ENCODE results near the gene PRSS36.
"Not testable (repeated sequence)": the region's sequence is repeated elsewhere in the genome, so short reads cannot be mapped to it uniquely, and the experiment has no call there.

Gene PRSS36

DNA sequence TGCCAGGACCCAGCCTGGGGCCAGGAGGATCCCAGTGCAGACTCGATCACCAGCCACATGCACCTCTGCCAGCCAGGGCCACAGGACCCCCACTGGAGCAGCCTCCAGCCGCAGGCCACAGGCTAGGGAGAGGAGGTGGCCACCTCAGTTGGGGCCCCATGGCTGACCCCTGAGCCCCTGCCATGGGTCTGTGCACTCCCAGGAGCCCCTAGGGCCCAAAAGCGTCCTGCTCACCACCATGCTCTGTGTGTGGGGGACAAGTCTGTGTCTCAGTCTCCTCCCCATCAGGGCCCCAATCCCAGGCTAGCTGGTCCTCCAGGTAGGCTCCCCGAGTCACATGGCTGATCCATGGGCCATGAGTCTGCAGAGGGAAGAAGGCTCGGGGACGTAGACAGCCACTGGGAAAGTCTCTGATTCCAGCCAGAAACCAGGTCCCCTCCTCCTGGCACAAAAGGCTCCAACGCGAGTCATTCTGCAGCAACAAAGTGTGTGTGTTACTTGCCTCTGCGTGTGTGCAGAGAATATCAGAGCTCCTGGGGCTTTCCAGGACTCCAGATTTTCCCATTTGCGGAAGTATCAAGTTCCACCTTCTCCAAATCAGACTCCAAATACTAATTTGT lies 8.3 kb downstream of the PRSS36 start:
- peak; percentile 61 for DNase-seq (ENCODE audit: low read depth)

DNA sequence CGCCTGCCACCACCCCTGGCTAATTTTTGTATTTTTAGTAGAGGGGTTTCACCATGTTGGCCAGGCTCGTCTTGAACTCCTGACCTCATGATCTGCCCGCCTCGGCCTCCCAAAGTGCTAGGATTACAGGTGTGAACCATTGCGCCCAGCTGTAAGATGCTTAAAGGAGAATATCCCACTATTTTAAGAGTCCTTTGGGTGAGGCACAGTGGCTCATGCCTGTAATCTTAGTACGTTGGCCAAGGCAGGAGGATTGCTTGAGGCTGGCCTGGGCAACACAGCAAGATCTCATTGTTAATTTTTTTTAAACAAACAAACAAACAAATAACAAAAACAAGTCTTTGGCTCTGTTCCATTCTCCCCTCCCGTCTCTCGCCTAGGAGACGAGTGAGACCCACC lies 8.8 kb downstream of the PRSS36 start:
- DNase-seq (ENCODE audit: low read depth): not testable (repeated sequence)

DNA sequence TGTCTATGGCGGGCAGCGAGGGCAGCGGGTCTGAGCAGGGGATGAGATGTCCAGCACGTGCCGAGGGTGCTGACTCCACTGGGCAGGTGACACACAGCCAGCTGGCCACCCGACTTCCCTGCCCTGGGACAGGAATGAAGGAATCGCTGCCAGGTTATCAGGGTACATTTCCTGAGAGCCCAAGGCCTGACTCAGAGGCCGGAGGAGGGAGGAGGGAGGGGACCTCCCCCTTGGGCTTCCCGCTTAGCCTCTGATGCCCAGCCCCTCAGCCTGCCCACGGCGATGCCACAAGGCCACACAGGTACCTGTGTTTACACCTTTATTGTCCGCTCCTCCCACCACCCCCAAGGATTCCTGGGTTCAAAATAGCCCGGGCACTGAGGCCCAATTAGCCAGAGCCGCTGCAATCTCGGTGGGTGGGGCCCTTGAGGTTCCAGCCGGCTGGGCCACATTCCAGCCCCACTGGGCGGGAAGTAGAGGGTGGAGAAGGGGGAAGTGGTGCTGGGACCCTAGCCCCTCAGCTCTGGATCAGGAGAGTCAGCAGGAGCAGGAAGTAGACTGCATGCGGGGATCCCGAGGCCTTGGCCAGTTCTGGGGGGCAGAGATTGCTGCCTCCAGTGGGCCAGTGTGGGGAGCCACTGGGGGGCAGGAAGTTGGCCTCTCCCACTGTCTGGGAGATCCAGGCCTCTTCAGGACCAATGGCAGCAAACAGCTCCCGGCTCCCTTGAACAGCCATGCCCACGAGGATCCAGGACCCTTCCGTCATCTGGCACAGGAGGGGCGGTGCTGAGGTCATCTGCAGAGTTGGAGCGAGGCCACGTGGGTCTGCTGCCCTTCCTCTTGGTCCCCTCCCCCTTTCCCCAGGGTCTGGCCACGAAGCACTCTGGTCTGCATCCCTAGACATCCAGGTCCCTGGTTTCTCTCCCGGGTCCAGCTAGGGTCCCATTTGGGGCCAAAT lies 11.0 kb downstream of the PRSS36 start:
- DNase-seq (ENCODE audit: low read depth): no peak

DNA sequence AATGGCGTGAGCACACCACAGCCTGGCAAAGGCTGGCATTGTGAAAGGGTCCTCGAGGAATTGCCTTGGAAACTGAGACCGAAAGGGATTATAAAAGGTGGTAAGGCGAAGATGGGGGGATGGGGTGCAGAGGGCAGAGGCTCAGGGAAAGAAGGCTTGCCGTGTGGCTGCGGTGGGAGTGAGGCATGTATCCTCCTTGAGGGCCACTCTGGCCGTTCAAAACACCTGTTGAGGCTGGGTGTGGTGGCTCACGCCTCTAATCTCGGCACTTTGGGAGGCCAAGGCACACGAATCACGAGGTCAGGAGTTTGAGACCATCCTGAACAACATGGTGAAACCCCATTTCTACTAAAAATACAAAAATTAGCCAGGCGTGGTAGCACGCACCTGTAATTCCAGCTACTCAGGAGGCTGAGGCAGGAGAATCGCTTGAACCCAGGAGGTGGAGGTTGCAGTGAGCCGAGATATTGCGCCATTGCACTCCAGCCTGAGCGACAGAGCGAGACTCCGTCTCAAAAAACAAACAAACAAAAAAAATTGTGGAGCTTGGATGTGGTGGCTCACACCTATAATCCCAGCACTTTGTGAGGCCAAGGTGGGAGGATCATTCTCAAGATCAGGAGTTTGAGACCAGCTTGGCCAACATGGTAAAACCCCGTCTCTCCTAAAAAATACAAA lies 12.9 kb downstream of the PRSS36 start:
- DNase-seq (ENCODE audit: low read depth): not testable (repeated sequence)

DNA sequence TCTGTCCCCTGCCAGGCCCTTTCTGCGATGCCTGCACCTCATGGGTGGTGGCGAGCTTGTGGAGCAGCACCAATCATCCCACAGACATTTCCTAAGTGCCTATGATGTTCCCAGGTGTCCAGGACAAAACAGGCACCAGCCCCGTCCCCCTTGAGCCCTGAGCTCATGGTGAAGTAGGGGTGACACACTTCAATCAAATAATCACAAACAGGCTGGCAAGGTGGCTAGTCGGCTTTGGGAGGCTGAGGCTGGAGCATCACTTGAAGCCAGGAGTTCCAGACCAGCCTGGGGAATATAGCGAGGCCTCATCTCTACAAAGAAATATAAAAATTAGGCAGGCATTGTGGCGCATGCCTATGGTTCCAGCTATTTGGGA lies 13.6 kb downstream of the PRSS36 start:
- DNase-seq (ENCODE audit: low read depth): no peak

DNA sequence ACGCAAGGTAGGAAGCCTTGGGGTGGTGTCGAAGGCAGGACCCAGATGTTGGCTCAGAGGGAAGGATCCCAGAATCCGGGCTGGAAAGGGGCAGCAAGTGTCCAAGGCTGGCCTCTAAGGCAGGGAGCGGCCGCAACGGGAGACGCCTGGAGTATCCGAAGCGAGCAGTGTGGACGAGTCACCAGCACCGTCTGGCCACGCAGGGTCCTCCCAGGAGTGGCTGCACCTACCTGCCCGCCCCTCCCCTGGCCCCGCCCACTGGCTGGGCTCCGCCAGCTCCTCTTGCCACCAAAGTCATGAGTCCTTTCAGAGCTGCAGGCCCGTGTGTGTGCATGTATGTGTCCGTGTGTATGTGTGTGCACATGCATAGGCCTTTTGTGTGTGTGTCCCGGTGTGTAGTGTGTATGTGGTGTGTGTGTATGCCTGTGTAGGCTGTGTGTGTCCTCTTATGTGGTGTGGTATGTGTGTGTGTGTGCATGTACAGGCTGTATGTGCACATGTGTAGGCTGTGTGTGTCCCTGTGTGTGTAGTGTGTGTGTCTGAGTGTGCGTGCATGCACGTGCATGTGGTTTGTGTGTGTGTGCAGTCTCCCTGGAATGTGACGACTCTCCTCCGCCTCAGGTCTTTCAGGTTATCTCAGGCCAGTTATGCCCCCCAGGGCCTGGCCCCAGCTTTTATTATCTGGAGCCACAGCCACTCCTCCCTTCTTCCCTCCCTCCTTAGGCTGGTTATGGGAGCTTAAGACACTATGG lies 14.2 kb downstream of the PRSS36 start, which contains the start of gene PRSS8:
Gene PRSS8 (minus strand): TSS at position 193 of the 752 bp plus-strand sequence. CDS start 229 bp downstream, outside the sequence.
- DNase-seq (ENCODE audit: low read depth): no peak

DNA sequence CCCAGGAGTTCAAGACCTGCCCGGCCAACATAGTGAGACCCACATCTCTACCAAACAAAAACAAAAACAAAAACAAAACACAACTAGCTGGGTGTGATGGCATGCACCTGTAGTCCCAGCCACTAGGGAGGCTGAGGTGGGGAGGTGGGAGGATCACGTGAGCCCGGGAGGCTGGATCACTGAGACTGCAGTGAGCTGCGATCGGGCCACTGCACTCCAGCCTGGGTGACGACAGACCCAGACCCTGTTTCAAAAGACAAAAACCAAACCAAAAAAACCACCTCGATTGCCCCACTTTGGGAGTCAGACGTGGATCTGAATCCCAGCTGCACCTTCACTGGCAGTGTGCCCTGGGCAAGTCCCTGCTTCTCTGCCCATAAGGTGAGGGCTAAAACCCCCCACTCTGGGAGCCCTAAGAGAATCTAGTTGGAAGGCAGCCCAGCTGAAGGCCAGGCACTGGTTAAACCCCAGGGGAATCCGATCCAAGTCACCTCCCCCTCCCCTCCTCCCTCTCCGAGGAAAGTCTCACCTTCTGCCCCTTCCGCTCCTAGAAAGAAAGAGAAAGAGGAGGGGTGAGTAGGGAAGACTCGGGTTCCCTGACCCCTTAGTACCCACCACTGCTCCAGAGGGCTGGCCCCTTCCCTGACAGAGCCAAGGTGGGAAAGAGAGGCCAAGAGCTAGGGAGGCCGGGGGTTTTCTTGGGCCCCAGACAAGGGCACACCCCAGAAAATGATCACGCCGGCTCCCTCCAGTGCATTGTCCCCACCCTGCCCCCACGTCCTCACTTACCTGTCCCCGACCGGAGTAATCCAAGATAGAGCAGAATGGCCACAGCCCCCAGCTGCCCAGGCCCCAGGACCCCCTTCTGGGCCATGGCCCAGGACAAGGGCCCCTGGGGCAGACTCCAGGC lies 15.0 kb downstream of the PRSS36 start:
- no peak for DNase-seq (ENCODE audit: low read depth)

DNA sequence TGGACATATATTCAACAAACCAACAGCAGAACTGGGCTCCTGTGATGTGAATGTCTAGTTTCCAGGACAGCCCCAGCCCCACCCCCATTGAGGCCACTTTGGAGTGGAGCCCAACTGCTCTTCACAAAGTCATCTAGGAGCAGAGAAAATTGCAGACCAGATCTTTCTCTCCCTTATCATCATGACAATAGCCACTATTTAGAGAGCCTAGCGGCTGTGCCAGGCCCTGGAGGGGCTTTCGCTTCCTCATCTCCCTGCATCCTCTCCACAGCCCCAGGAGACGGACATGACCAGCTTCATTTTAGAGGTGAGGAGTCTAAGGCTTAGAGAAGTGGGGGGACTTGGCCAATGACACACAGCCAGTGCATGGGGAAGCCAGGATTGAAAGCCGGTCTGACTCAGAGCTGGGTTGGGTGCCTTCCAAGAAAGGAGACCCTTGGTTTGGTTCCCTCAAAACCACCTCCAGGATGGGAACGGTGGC lies 15.7 kb downstream of the PRSS36 start:
- no peak for DNase-seq (ENCODE audit: low read depth)

DNA sequence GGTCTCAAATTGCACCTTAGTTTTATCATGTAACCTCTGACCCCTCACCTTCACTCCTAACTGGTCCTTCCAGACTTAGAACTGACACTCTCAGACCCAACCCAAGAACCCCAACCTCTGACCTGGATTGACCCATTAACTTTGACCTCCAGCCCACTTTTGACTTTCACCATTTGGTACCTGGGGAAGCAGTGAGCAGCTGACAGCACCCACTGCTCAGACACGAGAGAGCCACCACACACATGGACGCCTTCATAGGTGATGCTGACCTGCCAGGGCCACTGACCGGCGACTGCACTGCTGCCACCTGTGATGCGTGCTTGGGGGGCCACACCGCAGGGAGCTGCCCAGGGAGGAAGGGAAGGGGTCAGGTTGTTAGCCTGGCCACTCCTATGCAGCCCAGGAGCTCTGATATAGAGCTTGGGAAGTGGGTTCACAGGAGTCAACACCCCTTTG lies 16.8 kb downstream of the PRSS36 start:
- no peak for DNase-seq (ENCODE audit: low read depth)

DNA sequence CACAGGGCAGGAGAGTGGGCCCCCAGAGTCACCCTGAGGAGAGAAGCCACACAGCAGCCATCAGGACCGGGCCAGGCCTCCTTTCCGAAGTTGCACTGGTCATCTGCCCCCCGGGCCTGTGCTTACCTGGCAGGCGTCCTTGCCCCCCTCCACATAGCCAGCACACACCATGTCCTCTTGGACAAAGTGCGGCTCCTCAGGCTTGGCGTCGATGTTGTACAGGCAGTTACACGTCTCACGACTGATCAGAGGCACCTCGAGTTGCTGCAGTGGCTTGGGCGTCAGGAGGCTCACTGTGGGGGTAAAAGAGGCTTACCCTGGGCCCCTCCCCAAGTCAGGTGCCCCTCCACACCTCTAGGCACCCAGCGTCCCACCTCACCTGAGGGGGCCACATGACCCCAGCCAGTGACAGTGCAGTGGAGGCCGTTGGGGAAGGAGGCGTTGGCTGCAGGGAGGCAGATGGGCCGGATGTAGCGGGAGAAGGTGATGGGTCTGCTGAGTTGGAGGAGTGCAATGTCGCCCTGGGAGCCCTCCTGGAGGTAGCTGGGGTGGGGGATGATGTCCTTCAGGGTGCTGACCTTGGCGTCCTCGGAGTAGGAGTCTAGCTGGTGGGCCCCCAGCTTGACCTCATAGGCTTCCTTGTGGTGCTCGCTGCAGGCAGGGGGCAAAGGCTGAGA lies 17.4 kb downstream of the PRSS36 start:
- no peak for DNase-seq (ENCODE audit: low read depth)

DNA sequence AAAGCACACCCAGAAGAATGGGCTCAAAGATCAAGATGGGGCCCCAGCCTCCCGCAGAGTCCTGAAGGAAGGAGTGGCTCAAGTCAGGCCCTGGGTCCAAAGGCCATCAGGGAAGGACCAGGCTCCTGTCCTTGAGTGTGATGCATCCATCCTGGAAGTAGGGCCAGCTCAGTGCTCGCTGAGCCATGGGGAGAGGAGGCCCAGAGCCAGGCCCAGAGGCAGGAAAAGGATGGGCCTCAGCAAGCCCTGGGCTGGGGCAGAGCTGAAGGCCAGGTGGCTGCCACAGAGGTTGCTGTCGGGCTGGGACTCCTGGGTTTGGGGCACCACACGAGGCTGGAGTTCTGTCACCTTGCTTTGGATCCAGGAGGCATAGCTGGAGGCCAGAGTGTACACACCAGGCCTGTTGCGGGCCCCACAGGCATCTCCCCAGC lies 18.0 kb downstream of the PRSS36 start:
- no peak for DNase-seq (ENCODE audit: low read depth)

DNA sequence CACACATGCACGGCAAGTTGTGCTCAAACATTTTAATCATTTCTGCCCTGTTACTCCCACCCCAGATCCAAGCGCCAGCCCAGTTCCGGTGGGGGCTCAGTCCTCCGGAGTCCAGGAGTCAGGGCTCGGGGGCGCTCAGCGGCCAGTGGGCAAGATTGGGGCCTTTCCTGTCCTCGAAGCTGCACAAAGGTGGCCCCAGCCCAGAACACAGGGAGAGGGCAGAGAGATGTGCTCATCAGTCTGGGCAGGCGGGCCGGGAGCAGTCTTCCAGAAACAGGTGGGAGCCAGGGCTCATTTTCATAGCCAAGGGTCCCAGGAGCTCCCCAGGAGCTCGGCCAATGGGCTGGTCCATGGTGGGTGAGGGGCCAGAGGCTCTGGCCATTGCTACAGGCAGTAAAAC lies 18.4 kb downstream of the PRSS36 start:
- no peak for DNase-seq (ENCODE audit: low read depth)

DNA sequence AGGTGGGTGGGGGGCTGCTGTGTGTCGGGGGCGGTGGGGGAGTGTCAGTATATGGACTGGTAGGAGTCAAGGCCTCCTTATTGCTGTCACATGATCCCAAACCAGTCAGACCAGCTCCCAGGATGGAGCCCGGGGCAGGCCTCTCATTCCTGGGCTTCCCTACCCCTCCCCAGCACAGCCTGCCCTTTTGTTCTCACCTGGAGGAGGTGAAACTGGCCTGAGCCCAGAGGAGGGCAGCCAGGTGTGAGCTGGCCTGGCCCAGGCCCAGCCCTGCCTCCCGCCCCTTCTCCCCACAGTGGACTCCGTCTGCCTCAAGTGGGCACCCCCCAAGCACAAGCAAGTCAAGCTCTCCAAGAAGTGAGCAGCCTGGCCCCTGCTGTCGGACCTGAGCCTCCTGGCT lies 19.0 kb downstream of the PRSS36 start:
- DNase-seq (ENCODE audit: low read depth): no peak

DNA sequence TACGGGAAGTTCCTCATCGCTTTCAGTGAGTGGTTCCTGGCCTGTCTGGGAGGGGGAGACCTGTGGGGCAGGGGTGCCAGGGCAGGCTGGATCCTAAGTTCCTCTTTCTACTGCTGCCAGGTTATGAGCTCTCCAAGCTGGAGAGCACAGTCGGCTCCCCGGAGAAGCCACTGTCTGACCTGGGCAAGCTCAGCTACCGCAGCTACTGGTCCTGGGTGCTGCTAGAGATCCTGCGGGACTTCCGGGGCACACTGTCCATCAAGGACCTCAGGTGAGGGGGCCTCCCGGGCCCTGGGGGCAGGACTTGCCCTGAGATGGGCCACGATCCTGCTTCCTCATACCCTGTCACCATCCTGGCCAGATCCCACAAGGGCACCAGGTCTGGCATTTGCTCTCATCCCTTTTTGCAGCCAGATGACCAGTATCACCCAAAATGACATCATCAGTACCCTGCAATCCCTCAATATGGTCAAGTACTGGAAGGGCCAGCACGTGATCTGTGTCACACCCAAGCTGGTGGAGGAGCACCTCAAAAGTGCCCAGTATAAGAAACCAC lies 19.5 kb downstream of the PRSS36 start:
- DNase-seq (ENCODE audit: low read depth): no peak

DNA sequence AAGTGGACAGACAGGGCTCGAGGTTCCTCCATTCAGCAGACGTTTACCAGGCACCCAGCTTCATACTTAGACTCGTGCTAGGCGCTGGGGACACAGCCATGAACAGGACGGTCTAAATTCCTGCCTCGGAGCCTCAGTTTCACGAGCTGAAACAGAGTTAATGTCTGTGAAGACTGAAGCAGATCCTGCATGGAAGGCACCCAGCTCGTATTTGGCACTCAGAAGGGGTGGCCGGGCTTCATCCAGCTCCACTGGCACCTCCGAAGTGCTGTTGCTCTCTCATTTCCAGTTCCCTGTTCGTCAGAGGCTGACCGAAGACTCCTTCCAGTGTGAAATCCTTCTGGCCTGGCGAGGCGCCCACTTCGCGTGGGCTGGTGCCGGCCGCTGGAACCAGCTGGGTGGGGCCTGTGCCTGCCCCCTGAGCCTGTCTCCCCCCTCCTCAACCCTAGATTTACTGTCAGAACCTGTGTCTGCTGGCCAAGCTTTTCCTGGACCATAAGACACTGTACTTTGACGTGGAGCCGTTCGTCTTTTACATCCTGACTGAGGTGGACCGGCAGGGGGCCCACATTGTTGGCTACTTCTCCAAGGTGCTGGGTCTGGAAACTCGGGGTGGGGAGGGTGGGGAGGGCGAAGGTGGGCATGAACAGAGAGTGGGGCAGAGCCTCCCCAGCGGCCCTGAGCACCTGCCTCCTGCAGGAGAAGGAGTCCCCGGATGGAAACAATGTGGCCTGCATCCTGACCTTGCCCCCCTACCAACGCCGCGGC lies 20.1 kb downstream of the PRSS36 start:
- DNase-seq (ENCODE audit: low read depth): no peak

DNA sequence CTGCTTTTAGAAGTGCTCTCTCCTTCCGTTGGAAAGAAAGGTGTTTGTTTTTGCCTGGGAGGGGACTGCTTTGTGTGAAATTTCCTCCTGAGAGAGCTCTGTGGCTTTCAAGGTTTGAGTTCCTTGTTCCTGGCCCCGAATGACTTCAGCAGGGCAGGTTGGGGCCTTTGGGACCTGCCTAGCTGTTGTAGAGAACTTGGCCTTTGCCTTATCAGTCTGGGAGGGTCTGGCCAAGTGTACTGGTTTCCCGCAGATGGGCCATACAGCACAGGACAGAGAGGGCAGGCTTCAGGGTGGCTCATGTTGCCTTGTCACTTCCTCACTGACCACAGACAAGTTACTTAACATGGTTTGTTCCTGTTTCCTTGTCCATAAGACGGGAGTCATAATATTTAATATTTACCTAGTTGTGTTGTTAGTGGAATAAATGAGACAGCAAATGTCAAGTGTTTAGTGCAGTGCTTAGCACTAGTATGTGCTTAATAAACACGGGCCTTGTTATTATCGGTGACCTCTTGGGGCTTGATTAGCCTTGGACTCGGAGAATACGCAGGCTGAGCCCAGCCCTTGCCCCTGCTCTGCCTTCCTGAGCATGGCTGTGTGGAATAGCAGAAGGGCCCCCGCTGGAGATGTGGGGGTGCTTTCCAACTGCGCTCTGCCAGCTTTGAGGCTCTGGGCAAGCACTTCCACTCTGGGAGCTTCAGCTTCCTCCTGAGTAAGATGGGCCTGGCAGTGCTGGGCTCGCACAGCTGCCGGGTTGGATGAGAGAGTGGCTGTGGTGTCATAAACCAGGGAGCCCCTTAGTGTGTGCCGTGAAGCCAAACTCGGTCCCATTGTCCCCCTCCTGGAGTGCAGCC lies 20.9 kb downstream of the PRSS36 start:
- no peak for DNase-seq (ENCODE audit: low read depth)

DNA sequence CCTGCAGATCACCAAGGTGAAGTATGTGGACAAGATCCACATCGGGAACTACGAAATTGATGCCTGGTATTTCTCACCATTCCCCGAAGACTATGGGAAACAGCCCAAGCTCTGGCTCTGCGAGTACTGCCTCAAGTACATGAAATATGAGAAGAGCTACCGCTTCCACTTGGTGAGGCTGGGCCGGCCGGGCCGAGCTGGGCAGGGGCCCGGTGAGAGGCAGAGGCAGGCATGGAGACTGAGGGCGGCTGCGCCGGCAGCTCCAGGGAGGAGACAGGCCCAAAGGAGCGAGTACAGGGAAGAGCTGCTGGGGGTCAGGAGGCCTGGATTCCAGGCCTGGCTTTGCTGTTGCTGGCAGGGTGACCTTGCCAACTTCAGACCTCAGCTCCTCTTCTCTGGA lies 22.7 kb downstream of the PRSS36 start:
- DNase-seq (ENCODE audit: low read depth): no peak

DNA sequence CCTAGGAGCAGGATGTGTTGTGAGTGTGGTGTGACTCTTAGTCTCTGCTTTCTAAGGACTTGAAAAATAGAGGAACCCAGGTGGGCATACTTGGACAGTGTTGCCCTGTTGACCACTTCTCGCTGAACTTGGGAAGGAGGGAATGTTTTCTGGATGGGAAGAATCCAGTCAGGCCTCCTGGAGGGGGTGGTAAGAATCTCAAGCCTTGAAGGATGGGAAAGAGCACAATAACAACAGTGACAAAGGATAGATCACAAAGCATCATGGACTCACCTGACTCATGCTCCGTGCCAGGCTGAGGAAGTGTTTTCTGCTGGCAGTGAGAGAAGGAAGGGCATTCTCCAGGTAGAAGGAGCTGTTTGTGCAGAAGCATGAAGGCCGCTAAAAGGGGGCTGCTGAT lies 24.0 kb downstream of the PRSS36 start:
- DNase-seq (ENCODE audit: low read depth): no peak
